ENCODE measurements around the gene SHISA6. TPM values are rescaled to one million over a fixed set of nuclear protein-coding genes. Genes with fewer than 3 reads are reported as not detected.

Gene SHISA6
- total RNA-seq, 4 donors from 2014 or later = under 0.01 to 0.88 (median 0.26) TPM

DNA sequence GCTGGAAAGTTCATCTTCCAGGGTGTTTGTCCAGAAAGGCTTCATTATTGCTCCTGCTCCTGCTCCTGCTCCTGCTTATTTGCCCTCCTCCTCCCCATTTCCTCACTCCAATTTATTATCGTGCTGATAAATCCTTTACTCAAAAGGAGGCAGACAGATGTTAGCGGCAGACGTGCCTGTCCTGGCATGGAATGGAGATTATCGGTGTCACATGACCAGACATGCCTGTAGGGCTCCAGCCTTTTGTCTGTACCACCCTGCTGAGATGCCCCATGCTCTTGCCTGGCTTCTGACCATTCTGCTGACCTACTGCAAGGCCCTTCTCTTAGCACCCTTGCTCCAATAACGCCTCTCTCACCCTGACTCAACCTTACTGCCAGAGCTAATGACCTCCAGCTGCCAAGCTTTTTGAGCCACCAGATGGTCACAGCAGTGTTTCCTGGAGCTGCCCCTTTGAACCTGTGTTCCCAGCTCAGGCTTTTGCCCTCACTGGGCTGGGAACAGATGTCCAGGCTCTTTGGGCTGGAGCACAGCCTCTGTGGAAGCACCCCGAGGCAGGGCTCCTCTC lies 370.1 kb downstream of the SHISA6 start:
- H3K27ac ChIP-seq = no peak overlapping the region
- H3K27me3 ChIP-seq = no peaks in the 10 kb centered on the region
- intact Hi-C loops (cut with DNase I) = no loop called here
- WGBS, 2 donors = 66 to 70% methylated on average over 6 of the region's 6 CpGs
- H3K4me1 ChIP-seq = peaks cover 0 to 9% of the 10 kb centered on the region in 2 donors
- no peaks in the 10 kb centered on the region for H3K36me3 ChIP-seq
- H3K9me3 ChIP-seq = no peaks in the 10 kb centered on the region
- no peak for DNase-seq
- TF ChIP-seq, protein P1, sequence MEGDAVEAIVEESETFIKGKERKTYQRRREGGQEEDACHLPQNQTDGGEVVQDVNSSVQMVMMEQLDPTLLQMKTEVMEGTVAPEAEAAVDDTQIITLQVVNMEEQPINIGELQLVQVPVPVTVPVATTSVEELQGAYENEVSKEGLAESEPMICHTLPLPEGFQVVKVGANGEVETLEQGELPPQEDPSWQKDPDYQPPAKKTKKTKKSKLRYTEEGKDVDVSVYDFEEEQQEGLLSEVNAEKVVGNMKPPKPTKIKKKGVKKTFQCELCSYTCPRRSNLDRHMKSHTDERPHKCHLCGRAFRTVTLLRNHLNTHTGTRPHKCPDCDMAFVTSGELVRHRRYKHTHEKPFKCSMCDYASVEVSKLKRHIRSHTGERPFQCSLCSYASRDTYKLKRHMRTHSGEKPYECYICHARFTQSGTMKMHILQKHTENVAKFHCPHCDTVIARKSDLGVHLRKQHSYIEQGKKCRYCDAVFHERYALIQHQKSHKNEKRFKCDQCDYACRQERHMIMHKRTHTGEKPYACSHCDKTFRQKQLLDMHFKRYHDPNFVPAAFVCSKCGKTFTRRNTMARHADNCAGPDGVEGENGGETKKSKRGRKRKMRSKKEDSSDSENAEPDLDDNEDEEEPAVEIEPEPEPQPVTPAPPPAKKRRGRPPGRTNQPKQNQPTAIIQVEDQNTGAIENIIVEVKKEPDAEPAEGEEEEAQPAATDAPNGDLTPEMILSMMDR (IDR thresholded peaks at IDR 0.05) = no peak
- TF ChIP-seq POLR2A (IDR thresholded peaks at IDR 0.05) = no peak
- H3K4me3 ChIP-seq (replicated peaks in 1 of 3) = no peak overlapping the region

DNA sequence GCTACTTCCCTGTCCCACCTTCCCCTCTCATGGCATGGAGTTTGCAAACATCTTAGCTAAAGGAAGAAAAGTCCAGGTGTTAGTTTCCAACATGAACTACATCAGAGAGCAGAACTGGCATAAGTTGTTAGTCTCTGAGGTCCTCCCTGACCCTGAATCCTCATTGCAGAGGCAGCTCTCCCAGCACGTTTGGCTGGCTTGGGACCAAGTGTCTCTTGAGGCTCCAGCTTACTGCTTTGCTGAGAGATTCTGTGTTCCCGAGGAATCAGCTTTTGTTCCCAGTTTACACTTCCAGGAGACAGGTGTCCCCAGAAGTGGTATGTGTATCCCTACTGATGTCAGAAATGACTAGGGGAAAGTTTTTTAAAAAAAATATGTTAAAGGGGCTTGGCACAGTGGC lies 371.9 kb downstream of the SHISA6 start:
- H3K4me1 ChIP-seq = peaks cover 0 to 9% of the 10 kb centered on the region in 2 donors
- no peaks in the 10 kb centered on the region for H3K27me3 ChIP-seq
- no peak overlapping the region for H3K27ac ChIP-seq
- no peak for DNase-seq
- H3K9me3 ChIP-seq = no peaks in the 10 kb centered on the region
- 46 to 61% methylated on average over 2 of the region's 2 CpGs for WGBS, 2 donors
- intact Hi-C loops (cut with DNase I) = no loop called here
- no peak for TF ChIP-seq POLR2A (IDR thresholded peaks at IDR 0.05)
- TF ChIP-seq, protein P1 (IDR thresholded peaks at IDR 0.05) = no peak
- no peaks in the 10 kb centered on the region for H3K36me3 ChIP-seq
- H3K4me3 ChIP-seq (replicated peaks in 1 of 3) = no peak overlapping the region

Measured in thyroid gland (tissue), 4 donors.